Keratinocyte (primary cell): ENCODE results near the gene SEC14L5. TPM values are rescaled to one million over a fixed set of nuclear protein-coding genes. Genes with fewer than 3 reads are reported as not detected.

ENCODE experiments used
- DNase-seq: peaks from one replicate; pipeline ENCODE4 v3.0.0-alpha.2; 2011; ENCODE audit warnings: low read depth, missing footprints, low spot score
- FAIRE-seq: peaks from 2 replicates; lab custom pipeline; 2011; peaks lifted over from hg19 to GRCh38; lab: Jason Lieb, UNC
- H2AFZ ChIP-seq: 2 replicates; pipeline ENCODE4 v1.6.0; 2012; ENCODE audit warnings: low read length, control low read depth, inconsistent platforms; ENCODE audit not compliant: control insufficient read depth
- H3K27ac ChIP-seq: 2 replicates; pipeline ENCODE4 v1.5.1; 2011; ENCODE audit warnings: low read length; ENCODE audit not compliant: control insufficient read depth, insufficient read depth
- H3K27me3 ChIP-seq: 3 replicates; pipeline ENCODE4 v1.6.0; 2011; ENCODE audit warnings: low read length; ENCODE audit not compliant: control insufficient read depth, insufficient read depth; ENCODE audit errors: extremely low read depth
- H3K36me3 ChIP-seq, 2 experiments: 2 replicates in 1 of 2; 3 replicates in 1 of 2; pipeline ENCODE4 v1.5.1; 2011; ENCODE audit warnings: low read length in 2 of 2, mild to moderate bottlenecking in 1 of 2; ENCODE audit not compliant: control insufficient read depth in 2 of 2, insufficient read depth in 2 of 2; ENCODE audit errors: extremely low read depth in 1 of 2
- H3K4me1 ChIP-seq: 3 replicates; pipeline ENCODE4 v1.5.1; 2011; ENCODE audit warnings: low read length; ENCODE audit not compliant: control insufficient read depth, insufficient read depth; ENCODE audit errors: extremely low read depth
- H3K4me2 ChIP-seq: 3 replicates; pipeline ENCODE4 v1.6.0; 2011; ENCODE audit warnings: low read depth, low read length; ENCODE audit not compliant: control insufficient read depth, insufficient read depth; ENCODE audit errors: extremely low read depth
- H3K4me3 ChIP-seq, 3 experiments: fragments of 200-600 bp in 1 of 3; sonication (generic) in 1 of 3; 2 replicates in 2 of 3; 3 replicates in 1 of 3; pipeline ENCODE4 v1.5.1; 2011 to 2016; ENCODE audit warnings: low read length in 3 of 3, mild to moderate bottlenecking in 3 of 3, control low read depth in 2 of 3, inconsistent platforms in 1 of 3, low read depth in 1 of 3, mixed read lengths in 1 of 3, mixed run types in 1 of 3, moderate library complexity in 1 of 3; ENCODE audit not compliant: control insufficient read depth in 2 of 3, insufficient read depth in 2 of 3; ENCODE audit errors: extremely low read depth in 1 of 3
- H3K79me2 ChIP-seq: 2 replicates; pipeline ENCODE4 v1.6.0; 2012; ENCODE audit warnings: low read length; ENCODE audit not compliant: control insufficient read depth, insufficient read depth
- H3K9ac ChIP-seq: 3 replicates; pipeline ENCODE4 v1.6.0; 2011; ENCODE audit warnings: low read length; ENCODE audit not compliant: control insufficient read depth, insufficient read depth; ENCODE audit errors: extremely low read depth
- H3K9me1 ChIP-seq: 3 replicates; pipeline ENCODE4 v1.6.0; 2011; ENCODE audit warnings: low read length; ENCODE audit not compliant: control insufficient read depth, insufficient read depth; ENCODE audit errors: extremely low read depth
- H3K9me3 ChIP-seq: 2 replicates; pipeline ENCODE4 v1.5.1; 2012; ENCODE audit warnings: low read depth, low read length; ENCODE audit not compliant: control insufficient read depth
- H4K20me1 ChIP-seq: 3 replicates; pipeline ENCODE4 v1.6.0; 2011; ENCODE audit warnings: low read length; ENCODE audit not compliant: control insufficient read depth, insufficient read depth; ENCODE audit errors: extremely low read depth
- CTCF ChIP-seq, 3 experiments: IDR thresholded peaks in 1 of 3; conservative IDR thresholded peaks in 1 of 3; optimal IDR thresholded peaks in 1 of 3; 2 replicates in 2 of 3; 3 replicates in 1 of 3; pipeline versions ENCODE3 to v1.5.1; 2011; ENCODE audit warnings: low read length in 3 of 3, mild to moderate bottlenecking in 3 of 3, moderate library complexity in 2 of 3, control low read depth in 1 of 3, inconsistent platforms in 1 of 3; ENCODE audit not compliant: insufficient read depth in 2 of 3; ENCODE audit errors: extremely low read depth in 1 of 3
- EZH2 ChIP-seq: IDR thresholded peaks from one replicate; pipeline ENCODE4 v1.6.1; 2012; ENCODE audit warnings: inconsistent platforms, mild to moderate bottlenecking, low read length, moderate library complexity
- dilution Hi-C: fragments of 300-500 bp; cut with MboI; formaldehyde crosslinking; loops from one replicate; pipeline ENCODE4 v1.7.0; 2020; ENCODE audit warnings: low sequenced_read_pairs; ENCODE audit not compliant: extremely low pct_ligation_motif_present
- polyA plus RNA-seq, 5 experiments: library from polyadenylated mRNA; depleted of rRNA in 3 of 5; stranded (reverse) in 3 of 5; stranded (forward) in 1 of 5; unstranded in 1 of 5; fragments of >200 nt; gene quantifications; 1 replicate in 1 of 5; 2 replicates in 3 of 5; 3 replicates in 1 of 5; pipeline versions ENCODE4 v1.2.1 to v1.2.3, GENCODE V29; 2011 to 2012; ENCODE audit warnings: missing spikeins in 2 of 5, low read depth in 1 of 5, low replicate concordance in 1 of 5

Gene SEC14L5
- polyA plus RNA-seq, 1 donor (not counting 4 experiments of a cell fraction or from before 2014, with no cell fraction given) = 0.08 TPM

GRCh38 chr16:4936991-4937781, 20.9 kb upstream of the SEC14L5 start, which contains the start of gene PPL:
TSS of gene PPL (minus strand) at chr16:4937148. CDS start at chr16:4937045, 103 bp downstream.
- Histone ChIP-seq H3K4me1 (peaks cover 24% of the 10 kb centered on the region), H3K4me2 (peak within 1 kb of the TSS; percentile 89), H3K4me3 (peak within 1 kb of the TSS; percentile 69 to 87 (median 81)), H3K27ac (no peak within 1 kb of the TSS), H3K9me1 (no peaks in the 10 kb centered on the region), H3K36me3 (peaks cover 0 to 2% of the 10 kb centered on the region in 2 experiments), H3K9me3 (no peaks in the 10 kb centered on the region), H3K79me2 (peaks cover 14% of the 10 kb centered on the region), H2AFZ (peak within 1 kb of the TSS; percentile 74), H3K9ac (peak within 1 kb of the TSS; percentile 71), H3K27me3 (no peaks in the 10 kb centered on the region), H4K20me1 (no peaks in the 10 kb centered on the region)
- DNase-seq (no peak), FAIRE-seq (peak; percentile 5)
- dilution Hi-C loops = no loop called here
- no peak for TF ChIP-seq CTCF (optimal IDR thresholded peaks at IDR 0.05 in 1 of 3, IDR thresholded peaks at IDR 0.05 in 1 of 3, conservative IDR thresholded peaks at IDR 0.05 in 1 of 3; ENCODE audit: extremely low read depth in 1 of 3, insufficient read depth in 2 of 3, low read length in 3 of 3)
- TF ChIP-seq EZH2 = no peak

- no peak overlapping the region for H2AFZ ChIP-seq
Observed at GRCh38 chr16:4937782-4938682, 20.1 kb upstream of the SEC14L5 start.

More at GRCh38 chr16:4937782-4938682, 20.1 kb upstream of the SEC14L5 start:
- no peaks in the 10 kb centered on the region for H3K27me3 ChIP-seq
- H3K9ac ChIP-seq = peak overlapping the region; percentile 37
- H3K27ac ChIP-seq = no peak overlapping the region
- H3K4me3 ChIP-seq = no peak overlapping the region
- H3K9me3 ChIP-seq = no peaks in the 10 kb centered on the region
- peaks cover 14% of the 10 kb centered on the region for H3K79me2 ChIP-seq
- peak overlapping the region; percentile 89 for H3K4me2 ChIP-seq
- no peaks in the 10 kb centered on the region for H3K9me1 ChIP-seq
- peaks cover 0 to 2% of the 10 kb centered on the region in 2 experiments for H3K36me3 ChIP-seq
- no peaks in the 10 kb centered on the region for H4K20me1 ChIP-seq
- H3K4me1 ChIP-seq = peaks cover 32% of the 10 kb centered on the region
- no peak for DNase-seq
- dilution Hi-C loops = no loop called here
- no peak for TF ChIP-seq CTCF (optimal IDR thresholded peaks at IDR 0.05 in 1 of 3, IDR thresholded peaks at IDR 0.05 in 1 of 3, conservative IDR thresholded peaks at IDR 0.05 in 1 of 3; ENCODE audit: extremely low read depth in 1 of 3, insufficient read depth in 2 of 3, low read length in 3 of 3)
- no peak for TF ChIP-seq EZH2
- no peak for FAIRE-seq
